B cell (primary cell): ENCODE measurements around the gene PLP2. TPM values are rescaled to one million over a fixed set of nuclear protein-coding genes. Genes with fewer than 3 reads are reported as not detected.

Experiments
- ATAC-seq: fragments of 200-7000 bp; cut with Tn5 transposase; one replicate; pipeline ENCODE4 v1.10.0; 2021; ENCODE audit warnings: low read depth, mild to moderate bottlenecking, moderate number of reproducible peaks, moderate library complexity
- CTCF ChIA-PET: fragments of 350-600 bp; sonication (Branson Sonifier 250); formaldehyde crosslinking; loops from one replicate; lab custom pipeline; 2021; ENCODE audit warnings: antibody characterized with exemption, inconsistent platforms; lab: Charles Lee
- POLR2A ChIA-PET: fragments of 350-600 bp; sonication (Branson Sonifier 250); formaldehyde crosslinking; loops from one replicate; lab custom pipeline; 2021; ENCODE audit warnings: antibody characterized with exemption; lab: Charles Lee
- DNase-seq: peaks from one replicate; pipeline ENCODE4 v3.0.0; 2013
- H2AFZ ChIP-seq: 2 replicates; pipeline ENCODE4 v1.6.1; 2012; ENCODE audit warnings: mild to moderate bottlenecking, low read depth, low read length; ENCODE audit not compliant: insufficient read depth, poor library complexity, severe bottlenecking
- H3K27ac ChIP-seq, 2 donors: 1 replicate in 1 of 2; 2 replicates in 1 of 2; pipeline ENCODE4 v1.5.1; 2012 to 2013; ENCODE audit warnings: low read length in 2 of 2, mild to moderate bottlenecking in 2 of 2, moderate library complexity in 1 of 2
- H3K27me3 ChIP-seq, 4 experiments: fragments of 200-600 bp in 1 of 4; sonication (generic) in 1 of 4; replicated peaks in 1 of 4; 1 replicate in 2 of 4; 2 replicates in 2 of 4; pipeline versions ENCODE4 v1.6.1 to v1.7.0; 2013 to 2016; ENCODE audit warnings: low read length in 3 of 4, mild to moderate bottlenecking in 2 of 4, mixed read lengths in 1 of 4, moderate library complexity in 1 of 4; ENCODE audit not compliant: insufficient read depth in 4 of 4, control insufficient read depth in 3 of 4; ENCODE audit errors: control extremely low read depth in 1 of 4
- H3K36me3 ChIP-seq, 2 experiments: replicated peaks in 1 of 2; 1 replicate in 1 of 2; 2 replicates in 1 of 2; pipeline versions ENCODE4 v1.6.1 to v1.7.1; 2013; ENCODE audit warnings: low read length in 1 of 2; ENCODE audit not compliant: insufficient read depth in 2 of 2, control insufficient read depth in 1 of 2; ENCODE audit errors: control extremely low read depth in 1 of 2, extremely low read depth in 1 of 2
- H3K4me1 ChIP-seq, 2 donors: fragments of 200-600 bp in 1 of 2; sonication (generic) in 1 of 2; 1 replicate in 1 of 2; 2 replicates in 1 of 2; pipeline versions ENCODE4 v1.5.1 to v1.6.1; 2013 to 2017; ENCODE audit warnings: low read length in 2 of 2; ENCODE audit not compliant: control insufficient read depth in 2 of 2, insufficient read depth in 2 of 2
- H3K4me2 ChIP-seq: replicated peaks from 2 replicates; pipeline ENCODE3; 2012; ENCODE audit warnings: mild to moderate bottlenecking, low read depth, low read length; ENCODE audit not compliant: poor library complexity, severe bottlenecking
- H3K4me3 ChIP-seq, 5 experiments: fragments of 200-600 bp in 1 of 5; sonication (generic) in 1 of 5; 1 replicate in 3 of 5; 2 replicates in 2 of 5; pipeline versions ENCODE4 v1.5.1 to v1.7.0; 2011 to 2016; ENCODE audit warnings: low read length in 4 of 5, mild to moderate bottlenecking in 4 of 5, low read depth in 2 of 5, control low read depth in 1 of 5, moderate library complexity in 1 of 5; ENCODE audit not compliant: insufficient read depth in 1 of 5; ENCODE audit errors: control extremely low read depth in 1 of 5, extremely low read depth in 1 of 5
- H3K79me2 ChIP-seq: fragments of 200-600 bp; sonication (generic); one replicate; pipeline ENCODE4 v1.6.0; 2016; ENCODE audit warnings: low read length; ENCODE audit not compliant: control insufficient read depth, insufficient read depth
- H3K9ac ChIP-seq: fragments of 200-600 bp; sonication (generic); 2 replicates; pipeline ENCODE4 v1.6.1; 2017; ENCODE audit warnings: mild to moderate bottlenecking, low read length, moderate library complexity
- H3K9me3 ChIP-seq, 3 donors: one replicate each; pipeline versions ENCODE4 v1.6.1 to v1.7.1; 2013; ENCODE audit warnings: low read length in 2 of 3; ENCODE audit not compliant: control insufficient read depth in 2 of 3, insufficient read depth in 1 of 3; ENCODE audit errors: control extremely low read depth in 1 of 3
- H4K20me1 ChIP-seq: 2 replicates; pipeline ENCODE4 v1.6.0; 2012; ENCODE audit warnings: mild to moderate bottlenecking, low read length; ENCODE audit not compliant: insufficient read depth, control insufficient read depth, poor library complexity, severe bottlenecking
- H3K27ac Mint-ChIP-seq: one replicate; pipeline ENCODE4 v1.8.0; 2021; ENCODE audit warnings: mixed read lengths
- H3K27me3 Mint-ChIP-seq: one replicate; pipeline ENCODE4 v1.8.0; 2021; ENCODE audit warnings: mixed read lengths
- H3K4me1 Mint-ChIP-seq: one replicate; pipeline ENCODE4 v1.8.0; 2021; ENCODE audit warnings: mixed read lengths
- H3K4me3 Mint-ChIP-seq: one replicate; pipeline ENCODE4 v1.8.0; 2021; ENCODE audit warnings: mixed read lengths
- H3K9me3 Mint-ChIP-seq: one replicate; pipeline ENCODE4 v1.8.0; 2022; ENCODE audit warnings: mixed read lengths; ENCODE audit not compliant: insufficient read depth
- EZH2 ChIP-seq: IDR thresholded peaks from 2 replicates; pipeline ENCODE4 v1.6.1; 2012; ENCODE audit warnings: borderline replicate concordance, low read depth, mild to moderate bottlenecking, moderate library complexity, low read length; ENCODE audit not compliant: insufficient read depth, poor library complexity, severe bottlenecking
- WGBS: methylation state at CpG from one replicate; pipeline ENCODE4 v1.1.5; 2013; ENCODE audit warnings: missing lambda C conversion rate; ENCODE audit not compliant: insufficient coverage; 5-methylcytosine and 5-hydroxymethylcytosine counted together
- intact Hi-C: fragments of 100-400 bp; cut with micrococcal nuclease; formaldehyde crosslinking; loops from one replicate; pipeline ENCODE4 v1.10.0; 2022
- polyA plus RNA-seq: library from polyadenylated mRNA; depleted of rRNA; stranded (reverse); fragments of >200 nt; gene quantifications from 2 replicates; pipeline ENCODE4 v1.2.3, GENCODE V29; 2012
- total RNA-seq, 2 donors: library from RNA; stranded (reverse); fragments of 120-200 nt in 1 of 2; gene quantifications; 1 replicate in 1 of 2; 2 replicates in 1 of 2; pipeline versions ENCODE4 v1.2.3 to v1.2.4, GENCODE V29; 2013 to 2022
- TF ChIP-seq, protein P1 (sequence below): fragments of 200-600 bp; IDR thresholded peaks from one replicate; pipeline ENCODE4 v1.8.0; 2022; ENCODE audit warnings: antibody characterized with exemption, mild to moderate bottlenecking

The PLP2 gene
- total and polyA plus RNA-seq, 2 donors (not counting 1 experiment from before 2014, with no cell fraction given), result 194 to 214 TPM

DNA sequence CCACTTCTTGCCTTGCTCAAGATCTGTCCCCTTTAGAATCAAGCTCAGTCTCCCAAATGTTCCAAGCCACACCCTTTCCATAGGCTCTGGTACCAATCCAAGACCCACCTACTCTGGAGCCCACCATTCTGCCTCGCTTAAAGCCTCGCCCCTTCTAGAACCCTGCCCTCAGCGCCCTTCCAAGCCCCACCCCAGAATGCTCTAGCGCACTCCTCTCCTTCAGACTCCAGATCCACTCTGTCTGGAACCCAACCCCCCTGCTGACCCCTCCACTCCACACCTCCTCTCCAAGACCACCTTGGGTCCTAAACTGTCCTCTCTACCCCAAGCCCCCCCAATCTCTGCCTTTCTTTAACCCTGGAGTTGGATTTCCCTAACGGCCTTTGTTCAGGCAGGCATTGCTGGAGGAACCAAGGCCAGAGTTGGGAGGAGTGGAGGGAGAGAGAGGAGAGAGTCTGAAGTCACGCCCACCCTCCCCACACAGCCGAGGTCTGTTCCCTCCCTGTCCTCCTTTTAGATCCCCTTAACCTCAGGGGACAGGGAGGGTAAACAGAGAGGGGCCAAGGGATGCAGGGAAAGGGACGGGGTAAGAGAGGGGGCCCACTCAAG is 16.9 kb downstream of the PLP2 start:
- DNase-seq, result no peak
- Histone ChIP-seq H3K4me2 (no peak overlapping the region), H3K27me3 (no peaks in the 10 kb centered on the region), H3K27ac (no peak overlapping the region), H3K9ac (no peak overlapping the region), H2AFZ (no peak overlapping the region), H3K4me3 (no peak overlapping the region), H3K36me3 (peaks cover 0 to 2% of the 10 kb centered on the region in 2 experiments), H3K4me1 (peaks cover 6 to 37% of the 10 kb centered on the region in 2 donors), H3K79me2 (peaks cover 7% of the 10 kb centered on the region), H4K20me1 (no peaks in the 10 kb centered on the region), H3K9me3 (peaks cover 0 to 3% (median 0%) of the 10 kb centered on the region in 3 donors)
- Mint-ChIP-seq H3K4me1 (peaks cover 31% of the 10 kb centered on the region), H3K4me3 (no peak overlapping the region), H3K27ac (peak overlapping the region; percentile 71), H3K9me3 (no peaks in the 10 kb centered on the region), H3K27me3 (no peaks in the 10 kb centered on the region)
- 100% methylated on average over 1 of the region's 8 CpGs for WGBS
- POLR2A ChIA-PET, result interaction anchor here (0.8 kb wide), 2 partner anchors 33 to 505 kb away, joined by 3 read pairs; partner anchors contain the start of gene WAS
- CTCF ChIA-PET, result interaction anchor here (1.4 kb wide), 1 partner anchor 22 kb away, joined by 4 read pairs; no protein-coding TSS in a partner anchor
- TF ChIP-seq EZH2, result no peak
- TF ChIP-seq, protein P1, sequence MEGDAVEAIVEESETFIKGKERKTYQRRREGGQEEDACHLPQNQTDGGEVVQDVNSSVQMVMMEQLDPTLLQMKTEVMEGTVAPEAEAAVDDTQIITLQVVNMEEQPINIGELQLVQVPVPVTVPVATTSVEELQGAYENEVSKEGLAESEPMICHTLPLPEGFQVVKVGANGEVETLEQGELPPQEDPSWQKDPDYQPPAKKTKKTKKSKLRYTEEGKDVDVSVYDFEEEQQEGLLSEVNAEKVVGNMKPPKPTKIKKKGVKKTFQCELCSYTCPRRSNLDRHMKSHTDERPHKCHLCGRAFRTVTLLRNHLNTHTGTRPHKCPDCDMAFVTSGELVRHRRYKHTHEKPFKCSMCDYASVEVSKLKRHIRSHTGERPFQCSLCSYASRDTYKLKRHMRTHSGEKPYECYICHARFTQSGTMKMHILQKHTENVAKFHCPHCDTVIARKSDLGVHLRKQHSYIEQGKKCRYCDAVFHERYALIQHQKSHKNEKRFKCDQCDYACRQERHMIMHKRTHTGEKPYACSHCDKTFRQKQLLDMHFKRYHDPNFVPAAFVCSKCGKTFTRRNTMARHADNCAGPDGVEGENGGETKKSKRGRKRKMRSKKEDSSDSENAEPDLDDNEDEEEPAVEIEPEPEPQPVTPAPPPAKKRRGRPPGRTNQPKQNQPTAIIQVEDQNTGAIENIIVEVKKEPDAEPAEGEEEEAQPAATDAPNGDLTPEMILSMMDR, result no peak
- no peak for ATAC-seq
- intact Hi-C loops, result no loop called here

DNA sequence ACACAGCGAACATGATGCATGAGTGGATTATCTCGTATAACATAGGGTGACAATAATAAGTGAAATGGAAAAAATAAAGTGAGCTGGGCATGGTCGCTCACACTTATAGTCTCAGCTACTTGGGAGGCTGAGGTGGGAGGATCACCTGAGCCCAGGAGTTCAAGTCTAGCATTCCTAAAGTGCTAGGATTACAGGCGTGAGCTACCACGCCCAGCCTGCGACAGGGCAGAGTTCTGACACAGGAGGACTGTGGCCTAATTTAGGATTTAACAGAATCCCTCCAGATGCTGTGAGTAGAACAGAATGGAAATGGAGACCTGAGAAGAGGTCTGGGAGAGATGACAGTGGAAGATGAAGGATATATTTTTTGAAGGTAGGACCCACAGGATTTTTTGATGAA is 17.9 kb downstream of the PLP2 start:
- no peak for TF ChIP-seq EZH2
- TF ChIP-seq, protein P1, result no peak
- no peaks in the 10 kb centered on the region for H3K27me3 ChIP-seq
- peaks cover 0 to 3% (median 0%) of the 10 kb centered on the region in 3 donors for H3K9me3 ChIP-seq
- no peaks in the 10 kb centered on the region for H3K27me3 Mint-ChIP-seq
- no peaks in the 10 kb centered on the region for H4K20me1 ChIP-seq
- DNase-seq (no peak), ATAC-seq (no peak)
- no peak overlapping the region for H3K9ac ChIP-seq
- no peak overlapping the region for H3K4me3 ChIP-seq
- no peak overlapping the region for H2AFZ ChIP-seq
- H3K27ac ChIP-seq, result peak overlapping the region in 1 of 2 donors; percentile 27
- peak overlapping the region; percentile 95 for H3K4me3 Mint-ChIP-seq
- H3K4me1 ChIP-seq, result peaks cover 6 to 29% of the 10 kb centered on the region in 2 donors
- intact Hi-C loops, result loop anchor here (2.0 kb wide), 2 partner anchors 41 to 715 kb away; no protein-coding TSS in a partner anchor
- no peaks in the 10 kb centered on the region for H3K36me3 ChIP-seq
- peaks cover 7% of the 10 kb centered on the region for H3K79me2 ChIP-seq
- ChIA-PET CTCF (interaction anchor here (0.9 to 1.6 kb wide), 3 partner anchors 17 to 34 kb away, joined by 4 read pairs; partner anchors contain the start of gene PLP2), POLR2A (interaction anchor here (0.6 to 3.0 kb wide), 4 partner anchors 18 to 133 kb away, joined by 3 to 13 read pairs (median 8); partner anchors contain the start of gene PLP2)
- no peak overlapping the region for H3K4me2 ChIP-seq
- H3K9me3 Mint-ChIP-seq, result no peaks in the 10 kb centered on the region
- H3K27ac Mint-ChIP-seq, result peak overlapping the region; percentile 74
- 77% methylated on average over 3 of the region's 6 CpGs for WGBS
- peaks cover 34% of the 10 kb centered on the region for H3K4me1 Mint-ChIP-seq
